Measurements from ENCODE around the gene PANK4.

Gene PANK4

GRCh38 chr1:2544093-2544874 is 17.9 kb upstream of the PANK4 start:
- DNase-seq (ENCODE audit: low read depth), result no peak
- no peak for TF ChIP-seq CTCF (conservative IDR thresholded peaks at IDR 0.05; ENCODE audit: low read length)
- no peak overlapping the region for H3K4me3 ChIP-seq (ENCODE audit: low read length)

- no peak for TF ChIP-seq CTCF (conservative IDR thresholded peaks at IDR 0.05; ENCODE audit: low read length)
- no peak overlapping the region for H3K4me3 ChIP-seq (ENCODE audit: low read length)
- peak; percentile 45 for DNase-seq (ENCODE audit: low read depth)
Observed at GRCh38 chr1:2543543-2544092, 17.2 kb upstream of the PANK4 start.

- no peak overlapping the region for H3K4me3 ChIP-seq (ENCODE audit: low read length)
- DNase-seq (ENCODE audit: low read depth), result no peak
- no peak for TF ChIP-seq CTCF (conservative IDR thresholded peaks at IDR 0.05; ENCODE audit: low read length)
Observed at GRCh38 chr1:2542246-2542915, 16.0 kb upstream of the PANK4 start.

GRCh38 chr1:2541619-2542245 is 15.3 kb upstream of the PANK4 start:
- no peak for TF ChIP-seq CTCF (conservative IDR thresholded peaks at IDR 0.05; ENCODE audit: low read length)
- no peak overlapping the region for H3K4me3 ChIP-seq (ENCODE audit: low read length)
- DNase-seq (ENCODE audit: low read depth), result no peak

GRCh38 chr1:2540816-2541492 is 14.6 kb upstream of the PANK4 start:
- no peak overlapping the region for H3K4me3 ChIP-seq (ENCODE audit: low read length)
- TF ChIP-seq CTCF (conservative IDR thresholded peaks at IDR 0.05; ENCODE audit: low read length), result no peak
- DNase-seq (ENCODE audit: low read depth), result no peak

- no peak; the same call in none of the 2 replicates for TF ChIP-seq CTCF (conservative IDR thresholded peaks at IDR 0.05; ENCODE audit: low read length)
- no peak overlapping the region for H3K4me3 ChIP-seq (ENCODE audit: low read length)
- DNase-seq (ENCODE audit: low read depth), result no peak
Observed at GRCh38 chr1:2539312-2539907, 13.0 kb upstream of the PANK4 start.
